ENCODE data around the gene OR2T11. TPM values are rescaled to one million over a fixed set of nuclear protein-coding genes. Genes with fewer than 3 reads are reported as not detected.

OR2T11 gene
- total RNA-seq, 1 donor from 2014 or later: not detected

GRCh38 chr1:248625971-248626370 is 8.9 kb downstream of the OR2T11 start:
- DNase-seq (ENCODE audit: low spot score, unreplicated experiment): no peak
- H3K27ac Mint-ChIP-seq: no peak overlapping the region

GRCh38 chr1:248625166-248625565 is 9.7 kb downstream of the OR2T11 start:
- DNase-seq (ENCODE audit: low spot score, unreplicated experiment): no peak
- Mint-ChIP-seq H3K4me3 (ENCODE audit: low read depth) (no peak overlapping the region), H3K27ac (no peak overlapping the region), H3K4me1 (ENCODE audit: low read depth) (no peaks in the 10 kb centered on the region), H3K9me3 (ENCODE audit: low read depth) (peaks cover 37% of the 10 kb centered on the region), H3K36me3 (ENCODE audit: insufficient read depth) (peaks cover 3% of the 10 kb centered on the region), H3K27me3 (no peaks in the 10 kb centered on the region)
- TF ChIP-seq CTCF (IDR thresholded peaks at IDR 0.05; ENCODE audit: unreplicated experiment): no peak

More at GRCh38 chr1:248625971-248626370, 8.9 kb downstream of the OR2T11 start:
- Mint-ChIP-seq H3K4me1 (ENCODE audit: low read depth) (no peaks in the 10 kb centered on the region), H3K4me3 (ENCODE audit: low read depth) (no peak overlapping the region), H3K27me3 (no peaks in the 10 kb centered on the region), H3K36me3 (ENCODE audit: insufficient read depth) (peaks cover 3% of the 10 kb centered on the region), H3K9me3 (ENCODE audit: low read depth) (peaks cover 38% of the 10 kb centered on the region)
- no peak for TF ChIP-seq CTCF (IDR thresholded peaks at IDR 0.05; ENCODE audit: unreplicated experiment)

GRCh38 chr1:248622570-248623001 is 12.3 kb downstream of the OR2T11 start:
- Mint-ChIP-seq H3K36me3 (ENCODE audit: insufficient read depth) (no peaks in the 10 kb centered on the region), H3K9me3 (ENCODE audit: low read depth) (peaks cover 37% of the 10 kb centered on the region)

GRCh38 chr1:248621770-248622169 is 13.1 kb downstream of the OR2T11 start:
- no peak for TF ChIP-seq CTCF (IDR thresholded peaks at IDR 0.05; ENCODE audit: unreplicated experiment)
- no peak overlapping the region for H3K27ac Mint-ChIP-seq
- peaks cover 40% of the 10 kb centered on the region for H3K9me3 Mint-ChIP-seq (ENCODE audit: low read depth)
- H3K27me3 Mint-ChIP-seq: no peaks in the 10 kb centered on the region
- no peak overlapping the region for H3K4me3 Mint-ChIP-seq (ENCODE audit: low read depth)
- H3K4me1 Mint-ChIP-seq (ENCODE audit: low read depth): no peaks in the 10 kb centered on the region
- H3K36me3 Mint-ChIP-seq (ENCODE audit: insufficient read depth): no peaks in the 10 kb centered on the region
- DNase-seq (ENCODE audit: low spot score, unreplicated experiment): no peak

More at GRCh38 chr1:248622570-248623001, 12.3 kb downstream of the OR2T11 start:
- no peak for TF ChIP-seq CTCF (IDR thresholded peaks at IDR 0.05; ENCODE audit: unreplicated experiment)
- Mint-ChIP-seq H3K4me3 (ENCODE audit: low read depth) (no peak overlapping the region), H3K27ac (no peak overlapping the region), H3K27me3 (no peaks in the 10 kb centered on the region), H3K4me1 (ENCODE audit: low read depth) (no peaks in the 10 kb centered on the region)
- no peak for DNase-seq (ENCODE audit: low spot score, unreplicated experiment)

- peaks cover 1% of the 10 kb centered on the region for H3K36me3 Mint-ChIP-seq (ENCODE audit: insufficient read depth)
- H3K27me3 Mint-ChIP-seq: no peaks in the 10 kb centered on the region
- no peaks in the 10 kb centered on the region for H3K4me1 Mint-ChIP-seq (ENCODE audit: low read depth)
- H3K9me3 Mint-ChIP-seq (ENCODE audit: low read depth): peaks cover 68% of the 10 kb centered on the region
- no peak for DNase-seq (ENCODE audit: low spot score, unreplicated experiment)
- H3K27ac Mint-ChIP-seq: no peak overlapping the region
- TF ChIP-seq CTCF (IDR thresholded peaks at IDR 0.05; ENCODE audit: unreplicated experiment): no peak
- no peak overlapping the region for H3K4me3 Mint-ChIP-seq (ENCODE audit: low read depth)
These were observed 16.0 kb downstream of the OR2T11 start for GRCh38 chr1:248618878-248619277.

Data from progenitor cell of endocrine pancreas (in vitro differentiated cells).